Activated CD4-positive, alpha-beta memory T cell treated with anti-CD3 and anti-CD28 coated beads, Interleukin-2, amount 10 ng/mL, durations not matched to agents 7 days and 5 days (primary cell): ENCODE results near the gene ADGRV1. TPM values are rescaled to one million over a fixed set of nuclear protein-coding genes. Genes with fewer than 3 reads are reported as not detected.

Source experiments
- CTCF ChIA-PET: fragments of 350-600 bp; sonication (Branson Sonifier 250); formaldehyde crosslinking; loops from one replicate; lab custom pipeline; 2021; ENCODE audit warnings: antibody characterized with exemption, inconsistent platforms; lab: Charles Lee
- POLR2A ChIA-PET: fragments of 350-600 bp; sonication (Branson Sonifier 250); formaldehyde crosslinking; loops from one replicate; lab custom pipeline; 2021; ENCODE audit warnings: antibody characterized with exemption; lab: Charles Lee
- DNase-seq: peaks from one replicate; pipeline ENCODE4 v3.0.0-alpha.2; 2020
- H3K27ac Mint-ChIP-seq: one replicate; pipeline ENCODE4 v1.8.0; 2021; ENCODE audit warnings: mild to moderate bottlenecking, mixed read lengths
- H3K27me3 Mint-ChIP-seq: one replicate; pipeline ENCODE4 v1.8.0; 2021; ENCODE audit warnings: mixed read lengths
- H3K36me3 Mint-ChIP-seq: one replicate; pipeline ENCODE4 v1.8.0; 2021; ENCODE audit warnings: low read depth, mixed read lengths
- H3K4me1 Mint-ChIP-seq: one replicate; pipeline ENCODE4 v1.8.0; 2021; ENCODE audit warnings: mixed read lengths
- H3K4me3 Mint-ChIP-seq: one replicate; pipeline ENCODE4 v1.8.0; 2021; ENCODE audit warnings: mild to moderate bottlenecking, mixed read lengths
- H3K9me3 Mint-ChIP-seq: one replicate; pipeline ENCODE4 v1.8.0; 2021; ENCODE audit warnings: mixed read lengths
- total RNA-seq, 2 experiments: library from RNA; stranded (reverse); gene quantifications; one replicate each; pipeline ENCODE4 v1.2.3, GENCODE V29; 2021

Gene ADGRV1
- total RNA-seq, 2 experiments from 2014 or later = not detected

- H3K36me3 Mint-ChIP-seq = no peaks in the 10 kb centered on the region
- ChIA-PET CTCF (interaction anchor here (0.6 kb wide), 1 partner anchor 117 kb away, joined by 3 read pairs; no protein-coding TSS in a partner anchor), POLR2A (no interaction called here)
- no peak for DNase-seq
- no peak overlapping the region for H3K4me3 Mint-ChIP-seq
- peaks cover 7% of the 10 kb centered on the region for H3K27me3 Mint-ChIP-seq
- H3K27ac Mint-ChIP-seq = no peak overlapping the region
- peaks cover 23% of the 10 kb centered on the region for H3K4me1 Mint-ChIP-seq
- H3K9me3 Mint-ChIP-seq = no peaks in the 10 kb centered on the region
Measured at GRCh38 chr5:91139572-91140200, 581.1 kb downstream of the ADGRV1 start.

- Mint-ChIP-seq H3K27me3 (peaks cover 7% of the 10 kb centered on the region), H3K27ac (no peak overlapping the region), H3K9me3 (no peaks in the 10 kb centered on the region), H3K36me3 (no peaks in the 10 kb centered on the region), H3K4me1 (peaks cover 21% of the 10 kb centered on the region), H3K4me3 (no peak overlapping the region)
- no peak for DNase-seq
- POLR2A ChIA-PET = no interaction called here
- CTCF ChIA-PET = no interaction called here
Measured at GRCh38 chr5:91140657-91141056, 582.1 kb downstream of the ADGRV1 start.

DNA sequence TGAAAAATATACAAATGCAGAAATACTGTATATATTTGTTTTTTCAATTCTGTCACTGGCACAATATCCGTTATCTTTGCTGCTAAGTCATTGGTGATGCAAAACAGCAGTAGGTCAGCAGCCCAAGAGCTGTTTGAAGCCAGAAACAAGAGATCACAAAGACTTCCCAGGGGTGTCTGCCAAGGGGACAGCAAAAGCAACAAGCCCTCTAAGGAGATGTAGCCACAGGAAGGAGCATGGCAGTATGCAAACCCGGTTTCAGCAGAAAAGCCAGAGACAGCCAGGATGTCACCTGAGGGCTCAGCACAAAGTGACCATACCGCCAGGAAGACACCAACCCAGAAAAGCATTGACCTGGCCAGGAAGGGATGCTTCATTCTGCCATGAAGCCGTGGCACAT, 583.0 kb downstream of the ADGRV1 start:
- Mint-ChIP-seq H3K27ac (no peak overlapping the region), H3K4me1 (peaks cover 16% of the 10 kb centered on the region), H3K36me3 (no peaks in the 10 kb centered on the region), H3K9me3 (no peaks in the 10 kb centered on the region), H3K27me3 (peaks cover 7% of the 10 kb centered on the region), H3K4me3 (no peak overlapping the region)
- ChIA-PET POLR2A (no interaction called here), CTCF (no interaction called here)
- DNase-seq = no peak

GRCh38 chr5:91142386-91142785, 583.8 kb downstream of the ADGRV1 start:
- H3K4me3 Mint-ChIP-seq = no peak overlapping the region
- DNase-seq = no peak
- POLR2A ChIA-PET = no interaction called here
- CTCF ChIA-PET = no interaction called here
- no peaks in the 10 kb centered on the region for H3K36me3 Mint-ChIP-seq
- H3K27ac Mint-ChIP-seq = no peak overlapping the region
- H3K27me3 Mint-ChIP-seq = peaks cover 7% of the 10 kb centered on the region
- no peaks in the 10 kb centered on the region for H3K9me3 Mint-ChIP-seq
- H3K4me1 Mint-ChIP-seq = peaks cover 16% of the 10 kb centered on the region

DNA sequence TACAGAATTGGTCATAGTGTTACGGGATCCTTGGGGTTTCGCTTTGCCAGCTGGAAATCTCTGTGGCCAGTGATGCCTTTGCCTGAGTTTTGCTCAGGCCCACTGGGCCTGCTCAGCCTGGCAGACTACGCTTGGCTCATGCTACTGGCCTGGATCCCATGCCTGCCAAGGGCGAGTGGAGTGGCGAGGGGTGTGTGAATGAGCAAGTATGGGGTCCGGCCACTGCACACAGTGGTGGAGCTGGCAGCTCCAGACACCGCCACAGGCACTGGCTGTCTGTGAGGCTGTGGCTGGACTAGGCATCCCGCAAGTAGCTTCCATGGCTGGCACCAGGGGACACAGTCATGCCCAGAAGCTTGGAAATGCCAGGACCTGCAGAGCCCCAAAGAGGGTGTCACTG, 584.2 kb downstream of the ADGRV1 start:
- H3K4me3 Mint-ChIP-seq = no peak overlapping the region

GRCh38 chr5:91143840-91144239, 585.2 kb downstream of the ADGRV1 start:
- no peak overlapping the region for H3K27ac Mint-ChIP-seq

More for the DNA sequence above, 584.2 kb downstream of the ADGRV1 start:
- H3K27ac Mint-ChIP-seq = no peak overlapping the region
- peaks cover 16% of the 10 kb centered on the region for H3K4me1 Mint-ChIP-seq
- ChIA-PET POLR2A (no interaction called here), CTCF (no interaction called here)
- peaks cover 7% of the 10 kb centered on the region for H3K27me3 Mint-ChIP-seq
- no peak for DNase-seq
- peaks cover 2% of the 10 kb centered on the region for H3K9me3 Mint-ChIP-seq
- H3K36me3 Mint-ChIP-seq = no peaks in the 10 kb centered on the region

DNA sequence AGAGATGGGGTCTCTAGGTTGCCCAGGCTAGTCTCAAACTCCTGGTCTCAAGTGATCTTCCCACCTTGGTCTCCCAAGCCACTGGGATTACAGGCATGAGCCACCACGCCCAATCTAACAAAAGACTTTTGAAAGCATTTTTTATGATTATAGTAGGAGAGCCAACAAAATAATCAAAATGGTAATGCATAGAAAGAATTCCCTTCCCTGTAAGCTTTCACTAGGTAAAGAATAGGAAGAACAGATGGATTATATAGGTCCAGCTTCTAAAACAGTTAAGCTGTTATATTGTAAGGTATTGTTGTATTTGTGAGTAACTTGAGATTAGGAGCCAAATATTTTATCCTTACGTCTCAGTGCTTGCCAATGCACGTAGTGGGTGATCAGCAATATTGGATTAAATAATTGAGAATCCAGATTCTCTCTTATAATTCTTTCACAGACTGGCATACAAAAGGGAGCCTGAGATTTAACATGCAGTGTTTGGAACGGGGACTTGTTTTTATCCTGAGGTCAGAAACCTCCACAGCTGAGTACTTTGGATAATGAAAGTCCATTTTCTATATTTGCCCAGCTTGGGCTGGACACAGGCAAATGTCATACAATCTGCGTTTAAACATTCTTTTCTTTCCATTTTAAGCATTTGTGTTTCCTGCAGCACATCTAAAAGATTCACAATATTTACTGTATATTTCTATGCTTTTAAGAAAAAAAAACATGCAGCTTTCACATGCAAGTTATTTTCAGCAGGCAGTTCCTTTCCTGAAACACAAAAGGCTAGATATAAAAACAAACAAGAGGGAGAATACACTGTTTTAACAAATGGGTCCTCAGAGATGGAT, 586.1 kb downstream of the ADGRV1 start:
- no peak for DNase-seq
- Mint-ChIP-seq H3K9me3 (peaks cover 4% of the 10 kb centered on the region), H3K27ac (no peak overlapping the region), H3K4me3 (no peak overlapping the region), H3K4me1 (peaks cover 15% of the 10 kb centered on the region), H3K27me3 (peaks cover 4% of the 10 kb centered on the region), H3K36me3 (no peaks in the 10 kb centered on the region)
- CTCF ChIA-PET = no interaction called here
- POLR2A ChIA-PET = no interaction called here

More at GRCh38 chr5:91143840-91144239, 585.2 kb downstream of the ADGRV1 start:
- peaks cover 7% of the 10 kb centered on the region for H3K27me3 Mint-ChIP-seq
- DNase-seq = no peak
- CTCF ChIA-PET = no interaction called here
- H3K4me3 Mint-ChIP-seq = no peak overlapping the region
- POLR2A ChIA-PET = interaction anchor here (0.7 kb wide), 1 partner anchor 236 kb away, joined by 3 read pairs; no protein-coding TSS in a partner anchor
- peaks cover 4% of the 10 kb centered on the region for H3K9me3 Mint-ChIP-seq
- H3K36me3 Mint-ChIP-seq = no peaks in the 10 kb centered on the region
- H3K4me1 Mint-ChIP-seq = peaks cover 16% of the 10 kb centered on the region

DNA sequence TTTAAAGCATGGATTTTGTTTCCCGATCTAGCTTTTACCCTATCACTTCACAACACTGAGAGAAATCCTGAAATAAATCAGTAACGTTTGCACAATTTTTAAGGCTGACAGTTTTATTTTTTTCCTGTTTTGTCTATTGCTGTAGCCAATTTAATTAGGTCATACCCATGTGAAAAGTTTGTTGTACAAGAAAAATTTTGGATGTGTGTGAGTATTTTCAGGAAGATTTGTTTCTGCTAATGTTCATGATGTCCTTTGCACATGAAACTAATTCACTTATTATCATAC, 586.7 kb downstream of the ADGRV1 start:
- ChIA-PET POLR2A (no interaction called here), CTCF (no interaction called here)
- Mint-ChIP-seq H3K9me3 (peaks cover 4% of the 10 kb centered on the region), H3K36me3 (no peaks in the 10 kb centered on the region), H3K27me3 (no peaks in the 10 kb centered on the region), H3K27ac (no peak overlapping the region), H3K4me1 (peaks cover 11% of the 10 kb centered on the region), H3K4me3 (no peak overlapping the region)
- DNase-seq = no peak

DNA sequence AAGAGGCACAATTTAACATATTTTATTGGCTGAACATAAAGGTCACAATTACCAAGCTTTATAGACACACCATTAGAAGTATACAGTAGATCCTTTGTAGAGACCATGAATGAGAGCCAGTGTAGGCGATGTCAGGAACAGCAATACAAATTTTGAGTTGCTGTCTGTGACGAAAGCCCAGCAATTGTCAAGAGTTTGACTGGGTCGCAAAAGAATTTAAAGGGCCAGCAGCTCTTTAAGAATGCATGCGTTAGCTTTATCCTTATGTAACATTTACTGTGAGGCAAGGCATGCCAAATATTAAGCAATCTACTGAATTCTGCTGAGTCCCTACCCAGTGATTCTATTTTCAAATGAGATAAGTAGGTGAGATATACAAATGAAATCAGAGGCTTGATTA, 587.6 kb downstream of the ADGRV1 start:
- POLR2A ChIA-PET = no interaction called here
- no peak overlapping the region for H3K27ac Mint-ChIP-seq
- no peak for DNase-seq
- no peaks in the 10 kb centered on the region for H3K36me3 Mint-ChIP-seq
- H3K4me3 Mint-ChIP-seq = no peak overlapping the region
- no peaks in the 10 kb centered on the region for H3K27me3 Mint-ChIP-seq
- peaks cover 11% of the 10 kb centered on the region for H3K4me1 Mint-ChIP-seq
- CTCF ChIA-PET = interaction anchor here (0.7 kb wide), 1 partner anchor 43 kb away, joined by 3 read pairs; no protein-coding TSS in a partner anchor
- peaks cover 4% of the 10 kb centered on the region for H3K9me3 Mint-ChIP-seq

DNA sequence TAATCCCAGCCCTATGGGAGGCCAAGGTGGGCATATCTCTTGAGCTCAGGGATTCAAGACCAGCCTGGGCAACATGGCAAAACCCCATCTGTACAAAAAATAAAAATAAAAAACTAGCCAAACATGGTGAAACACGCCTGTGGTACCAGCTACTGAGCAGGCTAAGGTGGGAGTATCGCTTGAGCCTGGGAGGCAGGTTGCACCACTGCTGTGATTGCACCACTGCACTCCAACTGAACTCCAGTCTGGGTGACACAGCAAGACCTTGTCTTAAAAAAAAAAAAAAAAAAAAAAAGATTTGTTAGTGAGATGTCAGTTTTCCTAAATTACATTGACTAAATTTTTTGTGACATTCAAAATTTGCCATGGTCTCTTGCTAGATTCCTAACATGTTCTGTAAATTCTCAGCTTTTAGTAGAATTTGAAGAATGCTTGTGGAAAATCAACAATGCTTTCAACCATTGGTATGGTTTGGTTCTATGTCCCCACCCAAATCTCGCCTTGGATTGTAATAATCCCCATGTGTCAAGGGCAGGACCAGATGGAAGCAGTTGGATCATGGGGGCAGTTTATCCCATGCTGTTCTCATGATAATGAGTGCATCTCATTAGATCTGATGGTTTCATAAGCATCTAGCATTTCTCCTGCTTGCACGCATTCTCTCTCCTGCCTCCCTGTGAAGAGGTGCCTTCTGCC, 588.5 kb downstream of the ADGRV1 start:
- no peak for DNase-seq
- H3K9me3 Mint-ChIP-seq = peaks cover 4% of the 10 kb centered on the region
- H3K27me3 Mint-ChIP-seq = peaks cover 5% of the 10 kb centered on the region
- H3K4me1 Mint-ChIP-seq = peaks cover 7% of the 10 kb centered on the region
- no peaks in the 10 kb centered on the region for H3K36me3 Mint-ChIP-seq
- H3K27ac Mint-ChIP-seq = no peak overlapping the region
- no peak overlapping the region for H3K4me3 Mint-ChIP-seq
- CTCF ChIA-PET = interaction anchor here (0.7 kb wide), 1 partner anchor 44 kb away, joined by 3 read pairs; no protein-coding TSS in a partner anchor
- POLR2A ChIA-PET = no interaction called here

DNA sequence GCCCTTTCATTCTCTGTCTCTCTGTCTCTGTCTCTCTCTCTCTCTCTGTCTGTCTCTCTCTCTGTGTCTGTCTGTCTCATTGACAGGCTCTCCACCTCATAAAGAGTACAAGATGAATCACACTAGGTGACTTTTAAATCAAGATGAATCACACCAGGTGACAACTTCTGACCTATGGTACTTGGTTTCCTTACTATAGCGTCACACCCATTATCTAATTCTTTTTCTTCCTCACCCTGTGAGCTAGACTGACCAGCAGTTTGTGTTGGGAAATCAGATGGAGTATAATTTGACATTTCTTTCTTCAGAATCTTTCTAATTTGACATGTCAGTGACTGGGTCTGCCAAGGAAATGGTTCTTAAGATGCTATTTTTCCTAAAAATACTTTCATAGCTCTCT, 591.6 kb downstream of the ADGRV1 start:
- Mint-ChIP-seq H3K27ac (no peak overlapping the region), H3K4me1 (no peaks in the 10 kb centered on the region), H3K36me3 (no peaks in the 10 kb centered on the region), H3K9me3 (peaks cover 4% of the 10 kb centered on the region), H3K27me3 (peaks cover 5% of the 10 kb centered on the region), H3K4me3 (no peak overlapping the region)
- POLR2A ChIA-PET = interaction anchor here (1.0 kb wide), 1 partner anchor 233 kb away, joined by 3 read pairs; the partner anchor contains the start of gene ARRDC3
- no peak for DNase-seq
- CTCF ChIA-PET = no interaction called here

- ChIA-PET POLR2A (interaction anchor here (1.0 kb wide), 1 partner anchor 232 kb away, joined by 3 read pairs; the partner anchor contains the start of gene ARRDC3), CTCF (no interaction called here)
Measured at GRCh38 chr5:91150636-91151035, 592.0 kb downstream of the ADGRV1 start.

DNA sequence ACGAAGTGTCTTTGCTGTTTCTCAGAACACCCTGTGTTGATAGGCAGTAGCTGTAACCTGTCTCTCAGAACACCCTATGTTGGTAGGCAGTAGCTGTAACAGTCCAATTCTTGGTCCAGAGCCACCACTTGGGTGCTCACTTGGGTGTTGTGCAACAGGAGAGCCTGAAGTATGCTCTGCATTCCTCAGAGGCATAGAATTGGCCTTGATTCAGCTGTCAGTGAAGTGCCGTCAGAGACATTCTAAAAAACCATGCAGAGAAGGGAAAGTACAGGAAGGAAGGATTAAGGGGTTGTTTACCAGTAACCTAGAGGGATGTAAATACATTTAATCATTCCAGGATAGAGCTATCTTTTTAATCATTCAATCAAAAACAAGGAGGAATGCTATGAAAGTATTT, 593.4 kb downstream of the ADGRV1 start:
- no peak for DNase-seq

More at GRCh38 chr5:91150636-91151035, 592.0 kb downstream of the ADGRV1 start:
- H3K36me3 Mint-ChIP-seq = no peaks in the 10 kb centered on the region
- H3K4me1 Mint-ChIP-seq = no peaks in the 10 kb centered on the region
- H3K27ac Mint-ChIP-seq = no peak overlapping the region
- H3K4me3 Mint-ChIP-seq = no peak overlapping the region
- no peak for DNase-seq
- H3K27me3 Mint-ChIP-seq = peaks cover 5% of the 10 kb centered on the region
- peaks cover 4% of the 10 kb centered on the region for H3K9me3 Mint-ChIP-seq

More for the DNA sequence above, 593.4 kb downstream of the ADGRV1 start:
- H3K9me3 Mint-ChIP-seq = peaks cover 4% of the 10 kb centered on the region
- CTCF ChIA-PET = no interaction called here
- no peak overlapping the region for H3K27ac Mint-ChIP-seq
- H3K36me3 Mint-ChIP-seq = no peaks in the 10 kb centered on the region
- no peaks in the 10 kb centered on the region for H3K4me1 Mint-ChIP-seq
- H3K4me3 Mint-ChIP-seq = no peak overlapping the region
- POLR2A ChIA-PET = no interaction called here
- H3K27me3 Mint-ChIP-seq = peaks cover 5% of the 10 kb centered on the region
